GM12872 (cell line): ENCODE data around the gene CISD3.

ENCODE experiments used
- TF ChIP-seq, protein P1 (sequence below): IDR thresholded peaks from 3 replicates; pipeline ENCODE4 v1.5.1; 2011; ENCODE audit warnings: low read depth, mild to moderate bottlenecking, low read length, moderate library complexity; ENCODE audit not compliant: insufficient read depth

CISD3 gene

DNA sequence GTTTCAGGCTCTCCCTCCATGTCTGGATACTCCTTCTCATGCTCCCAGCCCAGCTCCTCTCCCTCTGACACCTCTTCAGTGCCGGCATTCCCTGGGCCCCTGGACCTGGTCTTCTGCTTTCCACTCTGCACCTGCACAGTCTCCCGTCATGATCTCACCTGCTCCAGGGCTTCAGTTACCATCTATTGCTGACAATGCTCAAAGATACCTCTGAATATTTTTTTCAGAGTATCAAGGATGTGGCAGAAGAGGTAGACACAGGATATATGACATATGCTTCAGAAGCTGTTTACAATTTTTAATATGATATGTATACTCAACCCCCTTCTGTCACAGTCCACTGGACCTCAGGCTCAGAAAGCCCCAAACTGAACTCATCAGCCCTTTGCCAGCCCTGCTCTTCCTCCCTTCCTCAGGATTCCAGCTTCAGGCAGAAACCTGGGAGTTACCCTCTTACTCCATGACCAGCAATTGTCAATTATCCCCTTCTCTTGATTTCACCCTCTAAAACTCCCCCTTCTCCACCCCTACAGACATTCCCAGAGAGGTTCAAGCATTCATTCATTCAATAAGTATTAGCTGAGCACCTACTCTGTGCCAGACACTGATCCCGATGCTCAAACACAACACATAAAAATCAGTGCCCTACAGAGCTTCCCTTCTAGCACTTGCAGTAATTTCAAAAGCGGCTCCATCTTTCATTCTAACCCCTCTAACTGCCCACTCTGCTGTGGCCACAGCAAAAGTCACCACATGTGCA lies 32.9 kb upstream of the CISD3 start:
- TF ChIP-seq, protein P1, sequence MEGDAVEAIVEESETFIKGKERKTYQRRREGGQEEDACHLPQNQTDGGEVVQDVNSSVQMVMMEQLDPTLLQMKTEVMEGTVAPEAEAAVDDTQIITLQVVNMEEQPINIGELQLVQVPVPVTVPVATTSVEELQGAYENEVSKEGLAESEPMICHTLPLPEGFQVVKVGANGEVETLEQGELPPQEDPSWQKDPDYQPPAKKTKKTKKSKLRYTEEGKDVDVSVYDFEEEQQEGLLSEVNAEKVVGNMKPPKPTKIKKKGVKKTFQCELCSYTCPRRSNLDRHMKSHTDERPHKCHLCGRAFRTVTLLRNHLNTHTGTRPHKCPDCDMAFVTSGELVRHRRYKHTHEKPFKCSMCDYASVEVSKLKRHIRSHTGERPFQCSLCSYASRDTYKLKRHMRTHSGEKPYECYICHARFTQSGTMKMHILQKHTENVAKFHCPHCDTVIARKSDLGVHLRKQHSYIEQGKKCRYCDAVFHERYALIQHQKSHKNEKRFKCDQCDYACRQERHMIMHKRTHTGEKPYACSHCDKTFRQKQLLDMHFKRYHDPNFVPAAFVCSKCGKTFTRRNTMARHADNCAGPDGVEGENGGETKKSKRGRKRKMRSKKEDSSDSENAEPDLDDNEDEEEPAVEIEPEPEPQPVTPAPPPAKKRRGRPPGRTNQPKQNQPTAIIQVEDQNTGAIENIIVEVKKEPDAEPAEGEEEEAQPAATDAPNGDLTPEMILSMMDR = no peak

DNA sequence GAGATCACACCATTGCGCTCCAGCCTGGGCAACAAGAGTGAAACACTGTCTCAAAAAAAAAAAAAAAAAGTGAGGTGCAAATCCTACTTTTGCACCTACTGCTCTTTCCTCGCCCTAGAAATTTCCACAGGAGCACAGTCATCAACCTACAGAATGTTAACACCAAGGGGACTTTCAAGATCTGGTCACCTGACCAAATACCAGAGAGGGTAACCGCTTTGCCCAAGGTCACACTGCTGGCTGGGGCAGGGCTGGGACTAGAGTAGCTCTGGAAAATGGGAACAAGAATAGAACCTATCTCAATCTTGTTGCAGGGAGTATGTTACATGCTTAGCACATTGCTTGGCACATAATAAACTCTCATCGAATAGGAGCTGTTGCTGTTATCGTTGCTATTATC lies 31.4 kb upstream of the CISD3 start:
- TF ChIP-seq, protein P1 = no peak

DNA sequence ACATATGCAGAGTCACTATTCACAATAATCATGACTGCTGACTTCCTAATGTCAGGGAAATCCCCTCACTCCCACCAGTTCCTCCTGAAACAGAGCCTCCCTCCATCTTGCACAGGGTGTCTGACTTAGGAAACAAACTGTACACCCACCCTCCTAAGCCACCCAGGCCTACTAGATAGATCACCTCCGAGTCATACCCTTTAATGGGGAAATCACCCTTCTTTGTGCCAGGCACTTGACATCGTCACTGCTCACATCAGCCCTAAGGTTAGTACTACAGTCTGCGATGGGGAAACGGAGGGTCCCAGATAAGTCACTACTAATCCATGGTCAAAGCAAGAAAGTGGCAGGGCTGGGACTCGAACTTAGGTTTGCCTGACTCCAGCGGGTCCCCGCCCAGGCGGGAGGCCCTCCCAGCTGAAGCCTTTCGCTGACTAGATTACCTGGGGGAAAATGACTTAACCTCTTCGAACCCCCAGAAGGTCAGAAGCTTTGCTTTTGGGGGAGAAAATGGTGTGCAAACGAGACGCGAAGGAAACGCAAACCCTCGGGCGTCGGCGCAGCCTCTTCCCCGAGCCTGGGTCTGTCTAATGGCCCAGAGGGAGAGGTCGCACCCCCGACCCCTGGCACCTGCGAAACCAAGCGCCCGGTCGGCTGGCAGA lies 28.5 kb upstream of the CISD3 start:
- TF ChIP-seq, protein P1 = no peak

DNA sequence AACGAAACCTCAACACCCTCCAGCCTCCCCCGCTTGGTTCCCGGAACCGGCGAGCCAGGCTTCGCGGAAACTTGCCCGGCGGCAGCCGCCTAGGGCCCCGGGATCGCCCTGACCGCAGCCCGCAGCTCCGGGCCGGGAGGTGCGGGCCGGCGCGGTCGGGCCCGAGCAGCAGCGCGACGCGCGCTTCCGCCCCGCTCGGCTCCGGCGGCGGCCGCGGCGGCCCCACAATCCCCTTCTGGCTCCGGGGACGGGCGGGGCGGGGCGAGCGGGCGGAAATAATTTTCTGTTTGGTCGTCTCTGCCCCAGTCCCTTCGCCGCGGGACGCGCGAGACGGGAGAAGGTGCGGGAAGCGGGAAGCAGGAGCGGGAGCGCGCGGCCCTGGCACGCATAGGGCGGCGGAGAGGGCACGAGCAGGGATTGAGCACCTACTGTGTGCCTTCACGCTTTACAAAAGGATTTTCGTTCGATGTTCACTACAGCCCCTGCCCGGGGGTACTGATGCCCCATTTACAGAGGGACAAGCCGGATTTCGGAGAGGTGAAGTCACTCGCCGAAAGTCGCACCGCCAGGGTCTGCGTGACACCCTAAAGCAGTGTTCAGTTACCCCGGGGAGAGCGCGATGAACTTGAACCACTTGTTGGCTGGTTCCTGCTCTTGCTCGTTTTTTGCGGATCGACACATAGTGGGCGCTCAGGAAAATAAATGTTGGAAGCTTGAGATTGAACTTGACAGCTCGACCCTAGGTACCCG lies 27.8 kb upstream of the CISD3 start:
- TF ChIP-seq, protein P1 = no peak

DNA sequence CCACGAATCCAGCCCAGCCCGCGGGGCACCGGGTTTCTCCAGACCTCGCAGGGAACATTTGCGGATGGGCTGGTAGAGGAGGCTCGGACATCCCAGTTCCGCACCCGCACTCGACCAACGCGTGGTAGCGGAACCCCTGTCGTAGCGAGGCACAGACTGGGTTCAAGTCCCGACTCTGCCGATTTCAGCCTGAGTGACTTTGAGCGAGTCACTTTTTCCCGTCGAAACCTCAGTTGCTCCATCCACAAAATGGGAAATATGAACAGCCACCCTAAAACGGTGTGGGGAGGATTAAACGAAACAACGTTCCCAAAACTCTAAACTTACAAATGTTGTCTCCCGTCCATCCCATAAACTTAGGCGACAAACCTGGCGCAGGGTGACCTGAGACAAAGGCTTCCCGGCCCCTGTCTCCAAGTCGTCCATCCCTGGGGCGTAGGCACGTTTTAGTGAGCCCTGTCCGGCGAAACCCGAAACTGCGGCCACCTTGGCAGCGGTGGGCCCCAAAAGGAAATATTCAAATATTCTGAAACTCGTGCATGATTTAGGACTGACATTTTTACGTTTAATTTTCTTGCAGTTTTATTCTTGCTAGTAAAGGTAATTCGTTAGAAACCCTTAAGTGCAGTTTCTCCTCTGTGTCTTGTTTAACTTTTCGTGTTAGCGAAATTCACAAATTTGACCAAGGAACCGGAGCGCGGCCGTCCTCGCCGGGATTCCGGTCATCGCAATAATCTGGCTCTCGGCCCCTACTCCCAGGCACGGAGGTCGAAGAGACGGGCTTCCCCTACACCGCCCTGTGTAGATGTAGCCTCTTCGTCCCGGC lies 27.0 kb upstream of the CISD3 start:
- TF ChIP-seq, protein P1 = no peak

DNA sequence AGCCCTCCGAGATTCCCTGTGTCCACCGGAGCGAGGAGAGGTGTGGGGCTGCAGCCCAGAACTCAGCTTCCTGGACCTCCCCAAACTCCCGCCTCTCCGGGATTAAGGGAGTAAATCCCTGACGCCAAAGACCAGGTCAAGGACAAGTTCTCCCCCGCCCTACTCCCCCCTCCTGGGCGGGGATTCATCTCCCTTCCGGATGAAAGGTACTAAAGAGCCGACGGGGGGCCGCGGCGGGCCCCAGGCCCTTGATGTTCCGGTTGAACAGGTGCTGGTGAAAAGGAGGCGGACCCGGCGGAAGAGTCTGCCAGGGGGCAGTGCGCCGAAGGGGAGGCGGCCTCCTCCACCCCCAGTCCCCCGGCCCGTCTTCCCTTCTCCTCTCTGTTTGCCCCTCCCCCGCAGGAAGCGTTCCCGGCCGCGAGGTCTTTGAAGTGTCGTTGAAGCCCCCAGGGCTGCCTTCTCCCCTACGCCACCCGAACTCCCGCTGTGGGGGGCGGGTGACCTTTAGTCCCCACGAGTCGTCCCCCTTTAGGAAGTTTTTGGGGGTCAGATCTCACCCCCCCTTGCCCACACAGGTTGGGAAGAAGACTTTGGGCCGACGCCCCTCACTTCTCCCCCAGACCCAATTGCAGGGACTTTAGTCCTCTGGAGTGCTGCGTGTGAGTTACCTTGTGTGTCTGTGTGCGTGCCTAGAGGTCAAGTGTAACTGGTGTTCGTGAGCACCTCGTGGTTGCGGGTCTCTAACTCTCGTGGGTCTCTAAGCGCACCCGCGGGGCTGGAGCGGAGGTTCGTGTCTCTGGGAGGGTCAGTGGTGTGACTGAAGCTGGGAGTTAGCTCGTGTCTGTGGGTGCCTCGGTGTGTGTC lies 26.2 kb upstream of the CISD3 start:
- TF ChIP-seq, protein P1 = no peak
